Mononuclear cell (primary cell): Measurements from ENCODE around the gene ATP2B3. TPM values are rescaled to one million over a fixed set of nuclear protein-coding genes. Genes with fewer than 3 reads are reported as not detected.

Experiments used
- H3K27me3 ChIP-seq: 2 replicates; pipeline ENCODE4 v1.6.0; 2011; ENCODE audit warnings: low read length, control low read depth; ENCODE audit not compliant: insufficient read depth
- H3K4me1 ChIP-seq: 2 replicates; pipeline ENCODE4 v1.5.1; 2011; ENCODE audit warnings: mild to moderate bottlenecking, low read length, control low read depth; ENCODE audit not compliant: insufficient read depth
- H3K4me3 ChIP-seq: 2 replicates; pipeline ENCODE4 v1.5.1; 2011; ENCODE audit warnings: mild to moderate bottlenecking, low read length, moderate library complexity
- H3K9me3 ChIP-seq: 2 replicates; pipeline ENCODE4 v1.5.1; 2011; ENCODE audit warnings: low read depth, mild to moderate bottlenecking, control low read depth, low read length
- total RNA-seq: library from RNA; depleted of rRNA; stranded (reverse); fragments of >200 nt; gene quantifications from one replicate; pipeline ENCODE4 v1.2.3, GENCODE V29; 2012

Gene ATP2B3
- total RNA-seq, 1 donor: not detected

GRCh38 chrX:153578200-153578835, 60.9 kb downstream of the ATP2B3 start:
- Histone ChIP-seq H3K4me3 (no peak overlapping the region), H3K27me3 (no peaks in the 10 kb centered on the region), H3K9me3 (no peaks in the 10 kb centered on the region), H3K4me1 (peaks cover 8% of the 10 kb centered on the region)

GRCh38 chrX:153578889-153579288, 61.4 kb downstream of the ATP2B3 start:
- Histone ChIP-seq H3K27me3 (no peaks in the 10 kb centered on the region), H3K4me3 (no peak overlapping the region), H3K4me1 (peaks cover 13% of the 10 kb centered on the region), H3K9me3 (no peaks in the 10 kb centered on the region)

- H3K4me1 ChIP-seq: peaks cover 14% of the 10 kb centered on the region
- no peak overlapping the region for H3K4me3 ChIP-seq
- no peaks in the 10 kb centered on the region for H3K27me3 ChIP-seq
- no peaks in the 10 kb centered on the region for H3K9me3 ChIP-seq
Observed at GRCh38 chrX:153580700-153581386, 63.4 kb downstream of the ATP2B3 start.

- Histone ChIP-seq H3K27me3 (no peaks in the 10 kb centered on the region), H3K4me3 (no peak overlapping the region), H3K4me1 (peaks cover 14% of the 10 kb centered on the region), H3K9me3 (no peaks in the 10 kb centered on the region)
Observed at GRCh38 chrX:153582896-153583295, 65.5 kb downstream of the ATP2B3 start.

- no peak overlapping the region for H3K4me3 ChIP-seq
- H3K4me1 ChIP-seq: peaks cover 14% of the 10 kb centered on the region
- no peaks in the 10 kb centered on the region for H3K9me3 ChIP-seq
- H3K27me3 ChIP-seq: no peaks in the 10 kb centered on the region
Observed at GRCh38 chrX:153583433-153583832, 66.0 kb downstream of the ATP2B3 start.

- H3K27me3 ChIP-seq: no peaks in the 10 kb centered on the region
- no peaks in the 10 kb centered on the region for H3K9me3 ChIP-seq
- no peak overlapping the region for H3K4me3 ChIP-seq
- H3K4me1 ChIP-seq: peaks cover 14% of the 10 kb centered on the region
Observed at GRCh38 chrX:153585827-153586226, 68.4 kb downstream of the ATP2B3 start.

GRCh38 chrX:153587342-153587741, 69.9 kb downstream of the ATP2B3 start:
- no peaks in the 10 kb centered on the region for H3K9me3 ChIP-seq
- H3K27me3 ChIP-seq: no peaks in the 10 kb centered on the region
- H3K4me1 ChIP-seq: peaks cover 10% of the 10 kb centered on the region
- H3K4me3 ChIP-seq: no peak overlapping the region

- H3K4me1 ChIP-seq: peaks cover 7% of the 10 kb centered on the region
- no peak overlapping the region for H3K4me3 ChIP-seq
- H3K27me3 ChIP-seq: no peaks in the 10 kb centered on the region
- no peaks in the 10 kb centered on the region for H3K9me3 ChIP-seq
Observed at GRCh38 chrX:153588021-153588781, 70.8 kb downstream of the ATP2B3 start.

- no peak overlapping the region for H3K4me3 ChIP-seq
- H3K27me3 ChIP-seq: no peaks in the 10 kb centered on the region
- peaks cover under 1% of the 10 kb centered on the region for H3K4me1 ChIP-seq
- no peaks in the 10 kb centered on the region for H3K9me3 ChIP-seq
Observed at GRCh38 chrX:153588782-153589446, 71.5 kb downstream of the ATP2B3 start.

- Histone ChIP-seq H3K4me3 (no peak overlapping the region), H3K4me1 (no peaks in the 10 kb centered on the region), H3K9me3 (no peaks in the 10 kb centered on the region), H3K27me3 (no peaks in the 10 kb centered on the region)
Observed at GRCh38 chrX:153590961-153591956, 73.8 kb downstream of the ATP2B3 start.

- Histone ChIP-seq H3K4me3 (no peak overlapping the region), H3K27me3 (no peaks in the 10 kb centered on the region), H3K9me3 (no peaks in the 10 kb centered on the region), H3K4me1 (peaks cover 9% of the 10 kb centered on the region)
Observed at GRCh38 chrX:153592091-153592833, 74.8 kb downstream of the ATP2B3 start.

- Histone ChIP-seq H3K4me3 (no peak overlapping the region), H3K9me3 (no peaks in the 10 kb centered on the region), H3K4me1 (peaks cover 18% of the 10 kb centered on the region), H3K27me3 (no peaks in the 10 kb centered on the region)
Observed at GRCh38 chrX:153592966-153593688, 75.7 kb downstream of the ATP2B3 start.

- H3K4me1 ChIP-seq: peaks cover 21% of the 10 kb centered on the region
- H3K27me3 ChIP-seq: no peaks in the 10 kb centered on the region
- H3K4me3 ChIP-seq: no peak overlapping the region
- H3K9me3 ChIP-seq: no peaks in the 10 kb centered on the region
Observed at GRCh38 chrX:153593811-153594500, 76.5 kb downstream of the ATP2B3 start.
